Glutamatergic neuron (in vitro differentiated cells): ENCODE data around the gene SLC11A1. TPM values are rescaled to one million over a fixed set of nuclear protein-coding genes. Genes with fewer than 3 reads are reported as not detected.
A peak's percentile ranks its signal among the peaks of the same experiment; 100 is the strongest.

Experiments used
- DNase-seq: peaks from one replicate; pipeline ENCODE4 v3.0.0; 2022
- H3K27ac Mint-ChIP-seq: one replicate; pipeline ENCODE4 v1.8.0; 2020; ENCODE audit warnings: mild to moderate bottlenecking, mixed read lengths, inconsistent platforms; ENCODE audit not compliant: unreplicated experiment
- H3K27me3 Mint-ChIP-seq: one replicate; pipeline ENCODE4 v1.8.0; 2020; ENCODE audit warnings: mild to moderate bottlenecking, moderate library complexity, mixed read lengths, inconsistent platforms; ENCODE audit not compliant: unreplicated experiment
- H3K36me3 Mint-ChIP-seq: one replicate; pipeline ENCODE4 v1.8.0; 2020; ENCODE audit warnings: mild to moderate bottlenecking, mixed read lengths, inconsistent platforms; ENCODE audit not compliant: unreplicated experiment
- H3K4me1 Mint-ChIP-seq: one replicate; pipeline ENCODE4 v1.8.0; 2020; ENCODE audit warnings: mild to moderate bottlenecking, low read depth, mixed read lengths, inconsistent platforms; ENCODE audit not compliant: unreplicated experiment
- H3K4me3 Mint-ChIP-seq: one replicate; pipeline ENCODE4 v1.8.0; 2020; ENCODE audit warnings: mild to moderate bottlenecking, mixed read lengths, inconsistent platforms; ENCODE audit not compliant: unreplicated experiment
- H3K9me3 Mint-ChIP-seq: one replicate; pipeline ENCODE4 v1.8.0; 2020; ENCODE audit warnings: mild to moderate bottlenecking, moderate library complexity, mixed read lengths, inconsistent platforms; ENCODE audit not compliant: unreplicated experiment
- CTCF ChIP-seq: fragments of 200-600 bp; sonication (generic); IDR thresholded peaks from one replicate; pipeline ENCODE4 v1.5.0; 2021; ENCODE audit not compliant: partially characterized antibody, unreplicated experiment
- microRNA-seq: library from miRNA; unstranded; fragments of <30 nt; microRNA quantifications from one replicate; pipeline ENCODE4, GENCODE V29; 2020; ENCODE audit not compliant: unreplicated experiment
- total RNA-seq: library from RNA; stranded (reverse); fragmentation: NEBNext Ultra II Directional; extraction: Animal tissue kit (Norgen Biotek cat#: 25700); gene quantifications from one replicate; pipeline ENCODE4 v1.2.1, GENCODE V29; 2021; ENCODE audit not compliant: unreplicated experiment

The SLC11A1 gene
- total RNA-seq, 1 donor from 2014 or later, result not detected

GRCh38 chr2:218444692-218445357 lies 62.8 kb downstream of the SLC11A1 start:
- no peaks in the 10 kb centered on the region for H3K4me1 Mint-ChIP-seq
- no peaks in the 10 kb centered on the region for H3K36me3 Mint-ChIP-seq
- H3K9me3 Mint-ChIP-seq, result peaks cover 1% of the 10 kb centered on the region
- no peak for TF ChIP-seq CTCF
- no peak overlapping the region for H3K27ac Mint-ChIP-seq
- no peak for DNase-seq
- no peaks in the 10 kb centered on the region for H3K27me3 Mint-ChIP-seq
- no peak overlapping the region for H3K4me3 Mint-ChIP-seq

GRCh38 chr2:218445602-218446001 lies 63.5 kb downstream of the SLC11A1 start:
- Mint-ChIP-seq H3K4me1 (no peaks in the 10 kb centered on the region), H3K9me3 (peaks cover 1% of the 10 kb centered on the region), H3K27me3 (no peaks in the 10 kb centered on the region), H3K27ac (no peak overlapping the region), H3K4me3 (no peak overlapping the region), H3K36me3 (no peaks in the 10 kb centered on the region)
- no peak for TF ChIP-seq CTCF
- DNase-seq, result no peak

Small RNAs within 50 kb of the gene (microRNA-seq; reads per million reads assigned to microRNA genes)
- gene MIR26B, result 7,254 reads per million, percentile 97 among the genes with 10 or more reads in this experiment
- 1.7 reads per million, percentile 8 among the genes with 10 or more reads in this experiment for gene MIR6810

Other genes starting within 250 kb of the SLC11A1 start
- gene CXCR1, start 215.3 kb upstream of the SLC11A1 start, total RNA-seq, result not detected
- gene ARPC2, start 165.1 kb upstream of the SLC11A1 start, total RNA-seq, result 207 TPM
- 1.6 TPM for gene GPBAR1, start 121.3 kb upstream of the SLC11A1 start, total RNA-seq
- gene AAMP, start 112.1 kb upstream of the SLC11A1 start, total RNA-seq, result 64.6 TPM
- gene PNKD, start 111.8 kb upstream of the SLC11A1 start, total RNA-seq, result 44.2 TPM
- gene TMBIM1, start 89.8 kb upstream of the SLC11A1 start, total RNA-seq, result 1.8 TPM
- gene CATIP, start 25.4 kb upstream of the SLC11A1 start, total RNA-seq, result not detected
- gene CTDSP1, start 17.6 kb downstream of the SLC11A1 start, total RNA-seq, result 9.7 TPM
- gene VIL1, start 36.9 kb downstream of the SLC11A1 start, total RNA-seq, result not detected
- gene USP37, start 186.1 kb downstream of the SLC11A1 start, total RNA-seq, result 12.7 TPM
- gene CNOT9, start 186.6 kb downstream of the SLC11A1 start, total RNA-seq, result 58.1 TPM
- gene PLCD4, start 225.6 kb downstream of the SLC11A1 start, total RNA-seq, result 1.9 TPM